HG03064 (cell line): ENCODE measurements around the gene RPS19.

Source experiments
- ATAC-seq: cut with Tn5 transposase; IDR thresholded peaks from one replicate; pipeline ENCODE4 v1.9.1; 2021; ENCODE audit warnings: low read depth; ENCODE audit not compliant: unreplicated experiment

The RPS19 gene

GRCh38 chr19:41897181-41897580 is 37.1 kb downstream of the RPS19 start:
- no peak for ATAC-seq

- ATAC-seq, result no peak
Measured at GRCh38 chr19:41897820-41898219, 37.8 kb downstream of the RPS19 start.

DNA sequence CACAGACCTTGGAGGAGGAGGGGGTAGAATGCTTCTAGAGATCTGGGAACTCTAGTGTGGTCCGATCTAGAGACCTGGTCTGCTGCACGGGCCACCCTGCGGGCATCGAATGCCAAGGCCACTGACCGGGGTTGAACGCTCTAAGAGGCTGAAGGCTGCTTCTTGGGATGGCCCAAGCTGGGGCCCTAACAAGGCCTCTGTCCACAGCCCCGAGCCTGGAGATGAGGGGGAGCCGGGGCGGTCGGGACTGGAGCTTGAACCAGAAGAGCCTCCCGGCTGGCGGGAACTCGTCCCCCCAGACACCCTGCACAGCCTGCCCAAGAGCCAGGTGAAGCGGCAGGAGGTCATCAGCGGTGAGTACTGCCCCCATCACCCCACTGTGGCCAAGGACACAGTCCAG is 38.2 kb downstream of the RPS19 start:
- no peak for ATAC-seq

DNA sequence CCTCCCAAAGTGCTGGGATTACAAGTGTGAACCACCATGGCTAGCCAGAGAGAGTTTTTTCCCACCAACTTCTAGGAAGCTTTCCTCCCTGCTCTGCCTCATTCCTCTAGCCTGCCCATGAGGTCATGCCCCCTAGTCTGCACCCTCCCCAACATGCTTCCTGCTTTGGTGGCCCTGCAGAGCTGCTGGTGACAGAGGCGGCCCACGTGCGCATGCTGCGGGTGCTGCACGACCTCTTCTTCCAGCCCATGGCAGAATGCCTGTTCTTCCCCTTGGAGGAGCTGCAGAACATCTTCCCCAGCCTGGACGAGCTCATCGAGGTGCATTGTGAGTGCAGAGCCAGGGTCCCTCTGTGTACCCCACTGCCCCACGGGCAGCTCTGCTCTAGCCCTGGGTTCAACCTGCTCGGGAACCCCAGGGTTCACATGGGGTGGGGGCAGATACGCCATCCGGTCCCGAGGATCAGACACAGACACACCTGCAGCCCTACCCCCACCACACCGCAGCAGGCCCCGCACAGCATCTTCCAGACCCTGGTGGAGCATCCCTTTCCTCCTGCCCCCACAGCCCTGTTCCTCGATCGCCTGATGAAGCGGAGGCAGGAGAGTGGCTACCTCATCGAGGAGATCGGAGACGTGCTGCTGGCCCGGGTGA is 41.8 kb downstream of the RPS19 start:
- ATAC-seq, result no peak

DNA sequence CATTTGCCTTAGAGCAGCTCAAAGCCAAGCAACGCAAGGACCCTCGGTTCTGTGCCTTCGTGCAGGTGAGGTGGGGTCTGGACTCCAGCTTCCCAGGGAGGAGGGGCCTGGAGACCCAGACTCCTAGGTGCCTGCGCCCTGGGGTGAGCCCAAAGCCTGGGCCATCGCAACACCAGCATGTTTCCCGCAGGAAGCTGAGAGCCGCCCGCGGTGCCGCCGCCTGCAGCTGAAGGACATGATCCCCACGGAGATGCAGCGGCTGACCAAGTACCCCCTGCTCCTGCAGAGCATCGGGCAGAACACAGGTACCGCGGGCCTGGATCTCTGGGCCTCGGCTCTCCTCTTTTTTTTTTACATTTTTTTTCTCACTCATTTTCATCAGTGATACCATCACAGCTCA is 42.5 kb downstream of the RPS19 start:
- no peak for ATAC-seq

DNA sequence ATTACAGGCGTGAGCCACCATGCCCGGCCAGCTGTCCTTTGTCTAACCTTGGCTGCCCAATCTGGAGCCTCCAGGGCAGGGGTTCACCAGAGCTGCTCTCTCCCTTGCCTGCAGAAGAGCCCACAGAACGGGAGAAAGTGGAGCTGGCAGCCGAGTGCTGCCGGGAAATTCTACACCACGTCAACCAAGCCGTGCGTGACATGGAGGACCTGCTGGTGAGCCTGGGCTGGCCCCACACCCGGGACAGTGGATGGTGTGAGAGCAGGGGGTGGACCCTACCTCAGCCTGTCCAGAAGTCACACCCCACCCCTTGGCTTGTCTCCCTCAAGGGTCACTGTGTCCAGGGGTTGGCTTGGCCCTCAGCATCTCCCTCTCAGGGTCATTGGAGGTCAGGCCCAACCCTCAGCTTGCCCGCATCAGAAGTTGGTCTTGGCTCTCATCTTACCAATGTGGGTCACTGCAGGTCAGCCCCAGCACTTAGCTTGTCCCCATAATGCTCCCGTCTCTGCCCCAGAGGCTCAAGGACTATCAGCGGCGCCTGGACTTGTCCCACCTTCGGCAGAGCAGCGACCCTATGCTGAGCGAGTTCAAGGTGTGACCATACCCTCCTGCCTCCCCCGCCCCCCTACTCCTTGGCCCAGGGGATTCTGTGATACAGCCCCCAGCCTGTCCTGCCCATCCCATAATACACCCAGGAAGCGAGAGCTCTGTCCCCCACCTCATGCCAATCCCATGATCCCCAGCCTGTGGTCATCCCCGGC is 43.3 kb downstream of the RPS19 start:
- ATAC-seq, result no peak

DNA sequence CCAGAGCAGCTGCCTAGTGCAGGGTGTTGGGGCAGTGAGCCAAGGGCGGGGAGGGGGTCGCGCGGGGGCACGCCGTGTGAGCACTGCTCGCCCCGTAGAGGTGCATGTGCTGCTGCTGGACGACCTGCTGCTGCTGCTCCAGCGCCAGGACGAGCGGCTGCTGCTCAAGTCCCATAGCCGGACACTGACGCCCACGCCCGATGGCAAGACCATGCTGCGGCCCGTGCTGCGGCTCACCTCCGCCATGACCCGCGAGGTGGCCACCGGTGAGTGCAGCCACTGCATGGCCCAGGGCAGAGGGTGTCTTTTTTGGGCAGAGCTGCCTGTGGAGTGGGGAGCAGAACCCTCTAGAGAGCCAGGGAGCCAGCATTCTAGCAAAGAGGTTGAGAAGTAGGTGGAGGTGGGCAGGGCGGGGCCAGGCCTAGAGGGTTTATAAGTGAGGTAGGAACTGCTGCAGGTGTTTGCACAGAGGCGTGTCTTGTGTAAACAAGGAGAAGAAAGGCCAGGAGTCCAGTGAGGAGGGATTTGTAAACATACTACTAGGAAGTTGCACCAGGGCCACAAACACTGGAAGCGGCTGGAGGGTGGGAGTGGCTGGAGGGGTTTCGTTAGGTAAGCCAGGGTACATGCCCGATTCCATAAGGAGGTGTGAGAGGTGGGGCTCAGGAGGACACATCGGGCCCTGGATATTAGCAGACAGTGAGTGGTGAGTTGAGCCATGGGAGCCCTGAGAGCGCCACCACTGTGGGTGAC is 44.2 kb downstream of the RPS19 start:
- ATAC-seq, result no peak

- ATAC-seq, result no peak
Measured at GRCh38 chr19:41905273-41906002, 45.4 kb downstream of the RPS19 start.

- ATAC-seq, result no peak
Measured at GRCh38 chr19:41906271-41906670, 46.2 kb downstream of the RPS19 start.

DNA sequence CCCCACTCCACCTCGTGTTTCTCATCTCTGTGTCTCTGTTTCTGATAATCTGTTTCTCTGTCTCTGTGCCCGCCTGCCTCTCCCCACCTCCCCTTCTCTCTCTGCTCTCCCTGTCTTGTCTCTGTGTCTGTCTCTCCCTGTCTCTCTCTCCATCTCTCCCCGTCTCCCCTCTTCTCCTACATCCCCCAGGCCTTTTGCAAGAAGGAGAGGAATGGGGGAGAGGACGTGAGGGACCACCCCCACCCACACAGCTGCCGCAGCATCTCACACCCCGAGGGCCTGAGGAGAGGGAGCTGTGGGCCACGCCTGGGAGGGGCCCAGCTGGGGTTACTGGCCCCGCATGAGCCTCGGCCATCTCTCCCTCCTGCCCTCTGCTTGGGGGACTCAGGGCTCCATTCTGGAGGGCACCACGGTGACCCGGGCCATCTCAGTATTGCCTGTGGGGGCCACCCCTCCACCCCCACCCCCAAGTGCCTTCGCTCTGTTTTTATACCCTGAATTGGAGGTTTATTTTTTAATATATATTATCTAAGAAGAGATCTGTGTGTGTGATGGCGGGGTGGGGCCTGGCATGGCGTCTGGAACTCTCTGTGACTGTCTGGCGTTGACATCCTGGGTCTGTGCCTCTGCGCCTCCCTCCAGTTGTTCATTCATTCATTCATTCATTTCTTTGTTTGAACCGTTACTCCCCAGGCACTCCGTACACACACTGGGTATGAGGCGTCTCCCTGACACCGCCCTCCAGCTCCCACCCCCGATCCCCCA is 47.0 kb downstream of the RPS19 start:
- ATAC-seq, result no peak

- no peak for ATAC-seq
Measured at GRCh38 chr19:41907994-41908615, 48.0 kb downstream of the RPS19 start.

GRCh38 chr19:41908724-41909464 is 48.8 kb downstream of the RPS19 start:
- ATAC-seq, result no peak

GRCh38 chr19:41909706-41910105 is 49.7 kb downstream of the RPS19 start:
- no peak for ATAC-seq

GRCh38 chr19:41910240-41910991 is 50.4 kb downstream of the RPS19 start:
- ATAC-seq, result no peak

- ATAC-seq, result no peak
Measured at GRCh38 chr19:41910992-41911888, 51.2 kb downstream of the RPS19 start.

GRCh38 chr19:41911889-41912731 is 52.1 kb downstream of the RPS19 start:
- ATAC-seq, result no peak
